NCI-H345 treated with DMSO at 0.1 percent for 48 hours (cell line): Measurements from ENCODE around the gene IDUA.

Source experiments
- DNase-seq: peaks from one replicate; lab custom pipeline; 2025; ENCODE audit not compliant: unreplicated experiment; lab: John Stamatoyannopoulos, UW

Gene IDUA

DNA sequence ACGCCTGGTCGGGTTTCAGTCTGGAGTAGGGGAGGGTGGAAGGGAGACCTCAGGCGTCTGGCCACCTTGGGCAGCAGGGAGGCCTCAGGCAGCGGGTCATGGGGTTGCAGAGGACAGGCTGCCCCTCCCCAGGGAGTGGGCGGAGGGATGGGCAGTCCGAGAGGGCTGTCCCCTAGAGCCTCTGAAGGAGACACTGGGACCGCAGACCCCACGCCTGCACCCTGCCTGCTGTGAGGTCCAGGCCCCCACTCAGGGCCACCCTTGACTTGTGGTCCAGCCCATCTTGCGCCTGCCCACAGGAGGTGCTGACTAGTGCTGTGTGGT is 41.0 kb downstream of the IDUA start:
- no peak for DNase-seq

DNA sequence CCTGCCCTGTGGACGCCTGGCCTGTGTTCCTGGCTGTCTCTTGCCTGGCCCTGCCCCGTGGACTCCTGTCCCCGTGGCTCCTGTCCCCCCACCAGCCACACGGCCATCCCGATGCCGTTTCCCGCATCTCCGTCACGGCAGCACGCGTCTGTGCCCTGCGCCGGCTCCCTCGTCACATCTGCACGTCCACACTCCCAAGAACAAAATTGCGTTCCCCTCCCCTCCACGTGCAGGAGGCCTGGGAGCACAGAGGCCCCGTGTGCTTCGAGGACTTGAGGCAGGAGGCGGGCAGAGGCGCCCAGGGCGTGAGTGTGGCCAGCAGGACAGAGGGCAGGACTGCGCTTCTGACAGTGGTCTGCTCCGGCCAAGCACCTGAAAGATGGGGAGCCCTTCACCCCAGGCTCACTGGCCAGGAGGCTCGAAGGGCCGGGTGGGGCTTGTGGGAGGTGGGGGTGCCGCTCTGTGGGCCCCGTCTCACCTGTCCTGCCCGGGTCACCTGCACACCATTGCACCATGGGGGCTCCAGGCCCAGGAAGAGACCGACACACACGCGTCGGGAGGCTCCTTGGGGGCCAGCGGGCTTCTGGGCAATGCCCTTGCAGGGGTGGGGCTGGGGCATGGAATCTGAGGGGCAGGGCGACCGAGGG is 41.9 kb downstream of the IDUA start:
- DNase-seq, result no peak

DNA sequence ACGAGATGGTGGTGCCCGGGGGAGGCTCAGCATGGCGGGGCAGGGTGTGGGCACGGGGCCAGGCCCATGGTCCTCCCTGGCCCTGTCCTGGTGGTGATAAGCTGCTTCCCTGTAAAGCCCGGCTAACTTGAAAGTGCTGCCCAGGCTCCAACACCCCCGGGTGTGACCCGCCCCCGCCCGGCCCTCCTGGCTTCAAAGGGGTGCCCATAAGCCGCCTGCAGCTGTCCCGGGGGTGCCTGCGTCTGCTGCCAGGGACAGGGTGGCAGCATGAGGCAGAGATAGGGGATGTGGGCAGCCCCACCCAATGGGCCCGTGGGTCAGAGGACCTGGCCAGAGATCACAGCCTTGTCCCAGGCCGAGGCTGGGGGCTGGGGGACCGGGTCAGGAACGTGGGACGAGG is 42.7 kb downstream of the IDUA start:
- DNase-seq, result no peak

DNA sequence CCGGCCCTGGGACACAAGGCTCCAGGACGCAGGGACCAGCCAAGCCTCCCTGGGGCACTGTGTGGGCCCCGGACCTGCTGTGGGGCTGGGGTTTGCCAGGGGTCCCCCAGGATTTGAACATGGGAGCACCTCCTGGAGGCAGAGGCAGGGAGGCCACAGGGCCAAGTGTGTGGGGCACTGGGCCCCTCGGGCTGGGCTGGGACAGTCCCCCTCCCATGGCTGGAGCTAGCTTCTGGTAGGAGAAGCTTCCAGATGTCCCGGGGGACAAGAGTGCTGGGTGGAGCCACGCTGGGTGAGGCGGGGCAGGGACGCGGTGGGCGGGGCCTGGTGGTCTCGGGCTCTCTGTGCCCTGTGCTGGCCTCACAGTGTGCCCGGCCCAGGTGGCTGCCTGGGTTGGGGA is 43.2 kb downstream of the IDUA start:
- DNase-seq, result no peak

DNA sequence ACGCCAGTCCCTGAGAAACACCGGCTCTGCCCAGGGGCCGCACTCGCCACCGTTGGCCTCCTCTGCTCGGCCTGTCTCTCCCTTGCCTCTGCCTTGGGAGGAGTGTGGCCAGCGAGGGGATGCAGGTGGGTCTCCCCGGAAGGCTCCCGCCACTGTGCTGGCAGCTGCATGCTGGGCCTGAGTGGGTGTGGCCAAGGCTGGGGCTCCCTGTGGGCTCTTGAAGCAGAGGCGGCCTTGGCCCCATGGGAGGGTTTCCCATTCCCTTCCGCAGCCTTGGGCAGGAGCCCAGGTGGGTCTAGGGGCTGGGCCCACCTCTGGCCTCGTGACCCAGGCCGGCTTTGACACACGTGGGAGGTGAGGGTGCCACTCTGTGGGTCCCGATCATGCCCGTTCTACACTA is 43.7 kb downstream of the IDUA start:
- no peak for DNase-seq

DNA sequence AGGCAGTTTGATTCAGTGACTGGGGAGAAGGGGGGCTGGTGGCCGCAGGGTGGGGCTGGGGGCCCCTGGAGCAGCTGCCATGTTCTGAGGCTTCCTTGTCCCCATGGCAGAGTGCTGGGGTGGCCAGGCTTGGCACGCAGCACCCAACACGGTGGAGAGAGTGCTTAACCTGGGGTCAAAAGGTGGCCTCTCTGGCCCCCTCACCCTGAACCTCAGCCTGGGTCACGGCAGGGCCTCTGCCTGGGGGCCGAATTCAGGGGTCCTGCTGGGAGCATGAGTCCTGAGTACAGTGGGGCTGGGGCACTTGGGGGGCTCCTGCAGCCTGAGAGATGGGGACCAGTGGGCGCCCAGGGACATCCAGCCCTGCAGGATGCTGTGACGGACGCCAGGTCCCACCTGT is 44.5 kb downstream of the IDUA start:
- DNase-seq, result no peak

DNA sequence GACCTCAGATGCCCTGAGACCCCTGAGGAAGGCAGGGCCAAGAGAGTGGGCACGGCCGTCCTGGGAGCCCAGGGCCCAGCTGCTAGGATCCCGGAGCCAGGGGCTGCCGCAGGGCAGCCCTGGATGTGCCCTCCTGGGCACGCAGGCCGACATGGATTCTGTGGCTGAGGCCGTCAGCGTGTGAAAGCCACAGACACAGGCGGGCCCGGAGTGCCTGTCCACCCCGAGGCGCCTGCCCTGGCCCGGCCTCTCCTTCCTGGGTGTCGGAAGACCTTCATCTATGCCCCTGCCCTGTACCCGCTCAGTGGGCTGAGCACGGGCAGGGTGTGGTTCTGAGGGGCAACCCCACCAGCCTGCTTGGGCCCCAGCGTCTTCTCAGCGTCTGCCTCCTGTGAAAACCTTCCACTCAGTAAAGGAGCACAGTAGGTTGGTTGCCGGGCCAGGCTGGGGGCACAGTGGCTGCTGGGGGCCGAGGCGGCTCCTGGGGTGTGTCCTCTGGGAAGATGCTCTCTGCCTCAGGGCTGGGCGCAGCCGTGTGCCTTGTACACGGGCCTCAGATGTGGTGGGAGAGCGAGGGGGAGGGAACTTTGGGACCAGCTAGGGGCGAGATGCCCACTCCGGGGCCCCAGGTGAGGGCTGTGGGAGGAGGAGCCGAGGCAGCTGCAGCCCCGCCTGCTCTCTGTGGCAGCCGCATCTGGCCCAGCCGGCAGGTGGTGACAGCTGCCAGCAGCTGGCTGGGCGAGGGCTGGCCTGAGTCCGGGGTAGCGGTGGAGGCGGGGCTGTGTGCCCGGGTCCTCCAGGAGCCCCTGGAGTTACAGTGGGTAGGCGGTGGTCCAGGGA is 45.3 kb downstream of the IDUA start:
- DNase-seq, result no peak

DNA sequence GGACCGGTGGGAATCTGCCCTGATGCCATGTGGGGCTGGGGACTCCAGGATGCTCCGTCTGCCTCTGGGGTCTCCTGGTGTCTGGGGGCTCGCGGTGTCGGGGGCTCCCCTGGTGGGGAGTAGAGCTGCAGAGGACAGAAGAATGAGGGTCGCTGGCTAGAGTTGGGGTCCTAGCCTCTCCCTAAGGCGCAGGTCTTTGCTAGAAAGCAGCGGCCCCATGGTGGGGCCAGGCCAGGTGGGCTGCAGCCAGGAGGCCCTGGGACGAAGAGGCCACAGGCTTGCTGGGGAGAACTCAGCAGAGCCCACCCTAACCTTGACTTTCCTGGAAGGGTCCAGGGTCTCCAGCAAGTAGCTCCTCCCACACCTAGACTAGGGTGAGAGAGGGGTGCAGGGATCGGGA is 46.0 kb downstream of the IDUA start:
- no peak for DNase-seq

DNA sequence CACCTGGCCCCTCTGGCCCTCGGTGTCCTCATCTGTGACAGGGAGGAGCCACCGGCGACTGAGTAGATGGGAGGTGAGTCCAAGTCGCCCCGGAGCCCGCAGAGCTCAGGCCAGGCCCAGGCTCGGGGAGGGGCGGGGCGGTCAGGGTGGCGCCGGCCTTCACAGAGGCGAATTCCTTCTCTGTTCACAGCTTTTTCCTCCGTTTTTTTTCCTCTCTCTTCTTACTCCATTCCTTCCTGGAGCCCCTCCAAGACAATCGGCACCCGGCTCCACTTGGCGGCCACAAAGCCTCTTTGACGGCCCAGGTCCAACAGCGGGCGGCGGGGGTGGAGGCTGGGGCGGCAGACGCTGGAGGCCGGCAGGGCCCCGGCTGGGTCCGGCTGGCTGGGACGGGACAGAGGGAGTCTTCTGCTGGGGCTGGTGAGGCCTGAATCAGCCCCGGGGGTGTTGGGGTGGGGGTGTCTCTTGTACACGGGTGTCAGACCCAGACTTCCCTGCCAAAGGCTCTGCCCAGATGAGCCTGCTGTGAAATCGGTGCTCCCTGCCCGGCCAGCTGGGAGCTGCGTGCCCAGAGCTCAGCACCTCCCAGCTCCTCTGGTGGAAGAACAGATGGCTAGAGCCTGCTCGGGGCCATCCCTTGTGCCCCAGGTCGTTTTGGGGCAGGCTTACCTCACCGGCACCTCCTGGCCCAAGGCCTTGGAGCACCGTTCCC is 47.2 kb downstream of the IDUA start:
- DNase-seq, result no peak

DNA sequence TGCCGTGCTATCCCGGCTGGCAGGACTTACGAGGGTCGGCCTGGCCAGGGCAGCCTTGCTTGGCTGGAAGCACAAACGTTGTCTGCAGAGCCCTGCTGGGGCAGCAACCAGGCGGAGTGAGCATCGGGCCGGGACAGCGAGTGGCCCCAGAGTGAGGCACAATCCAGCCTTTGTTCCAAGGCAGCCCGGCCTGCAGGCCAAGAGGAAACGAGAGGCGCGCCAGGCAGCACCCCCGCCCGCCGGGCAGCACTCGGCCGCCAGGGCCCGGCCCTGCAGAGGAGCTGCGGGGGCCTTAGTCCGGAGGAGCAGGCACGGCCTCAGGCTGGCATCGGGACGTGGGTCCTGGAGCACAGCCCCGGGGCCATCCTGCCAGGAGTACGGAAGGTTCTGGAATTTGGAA is 48.7 kb downstream of the IDUA start:
- DNase-seq, result no peak

DNA sequence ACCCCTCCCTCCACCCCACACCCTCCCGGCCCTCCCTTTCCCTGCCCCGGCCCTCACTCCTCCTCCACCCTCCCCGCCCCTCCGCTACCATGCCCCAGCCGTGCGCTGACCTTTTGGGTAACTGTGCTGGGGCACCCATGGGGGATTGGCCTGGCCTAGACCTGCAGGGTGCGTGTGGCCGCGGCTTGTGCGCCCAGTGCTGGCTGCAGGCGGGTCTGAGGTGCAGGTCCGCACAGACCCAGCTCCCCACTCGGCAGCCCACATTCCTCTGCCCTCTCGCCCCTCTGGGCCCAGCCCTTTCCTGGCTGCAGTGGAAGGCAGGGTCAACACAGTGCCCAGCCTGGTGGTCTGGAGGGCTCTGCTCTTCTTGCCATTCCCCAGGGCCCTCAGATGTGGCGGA is 49.3 kb downstream of the IDUA start:
- DNase-seq, result no peak

DNA sequence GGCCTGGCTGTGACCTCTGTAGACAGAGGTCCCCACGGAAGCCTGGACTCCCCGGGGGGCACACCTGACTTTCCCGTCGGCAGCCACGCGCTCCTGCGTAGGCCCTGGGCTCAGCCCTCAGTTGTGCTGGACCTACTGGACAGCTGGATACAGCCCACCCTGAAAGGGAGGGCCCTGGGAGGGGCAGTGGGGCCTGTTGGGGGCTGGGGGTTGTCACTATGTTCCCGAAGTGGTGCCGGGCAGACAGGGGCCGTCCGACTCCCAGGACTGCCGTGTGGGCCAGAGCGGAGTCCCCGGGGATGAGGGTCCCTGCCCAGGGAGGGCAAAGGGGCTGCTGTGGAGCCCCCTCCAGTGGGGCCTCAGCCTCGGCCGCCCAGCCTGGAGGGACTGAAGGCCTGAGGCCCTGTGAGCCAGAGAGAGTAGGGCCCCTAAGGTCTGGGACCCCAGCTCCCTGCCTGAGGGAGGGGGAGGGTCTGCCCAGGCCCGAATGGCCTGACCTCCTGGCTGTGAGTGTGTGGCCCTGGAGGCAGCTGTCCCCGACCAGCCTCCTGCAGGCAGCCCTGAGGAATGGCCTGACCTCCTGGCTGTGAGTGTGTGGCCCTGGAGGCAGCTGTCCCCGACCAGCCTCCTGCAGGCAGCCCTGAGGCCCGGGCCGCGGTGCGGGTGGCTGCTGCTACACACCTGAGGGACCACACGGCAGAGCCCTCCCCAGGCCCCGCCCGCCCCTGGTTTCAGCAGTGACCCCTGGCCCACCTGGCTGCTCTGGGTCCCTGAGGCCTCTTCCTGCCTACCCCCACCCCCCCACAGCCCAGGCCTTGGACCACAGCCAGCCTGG is 50.3 kb downstream of the IDUA start:
- no peak for DNase-seq

DNA sequence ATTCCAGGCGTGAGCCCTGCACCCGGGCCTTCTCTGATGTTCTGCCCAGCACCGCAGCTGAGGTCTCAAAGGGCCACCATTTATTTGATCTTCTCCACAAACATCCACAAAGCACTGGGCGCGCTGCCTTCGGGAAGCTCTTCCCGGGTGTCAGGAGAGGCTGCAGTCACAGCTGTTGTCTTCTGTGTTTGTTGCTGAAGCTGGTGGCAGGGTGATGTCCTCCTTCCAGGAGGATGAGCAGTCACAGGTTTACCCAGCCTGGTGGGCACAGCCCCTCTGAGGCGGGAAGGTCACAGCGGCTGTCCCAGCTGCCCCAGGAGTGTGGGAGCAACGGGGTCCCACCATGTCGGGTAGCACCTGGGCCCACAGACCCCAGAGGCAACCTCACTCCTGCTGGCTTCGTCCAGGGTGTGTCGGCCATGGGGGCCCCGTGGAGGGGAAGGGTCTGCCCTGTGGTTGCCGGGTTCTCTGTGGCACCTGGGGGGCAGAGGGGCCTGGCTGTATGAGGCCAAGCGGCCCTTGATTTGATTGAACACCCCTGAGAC is 52.2 kb downstream of the IDUA start:
- no peak for DNase-seq

DNA sequence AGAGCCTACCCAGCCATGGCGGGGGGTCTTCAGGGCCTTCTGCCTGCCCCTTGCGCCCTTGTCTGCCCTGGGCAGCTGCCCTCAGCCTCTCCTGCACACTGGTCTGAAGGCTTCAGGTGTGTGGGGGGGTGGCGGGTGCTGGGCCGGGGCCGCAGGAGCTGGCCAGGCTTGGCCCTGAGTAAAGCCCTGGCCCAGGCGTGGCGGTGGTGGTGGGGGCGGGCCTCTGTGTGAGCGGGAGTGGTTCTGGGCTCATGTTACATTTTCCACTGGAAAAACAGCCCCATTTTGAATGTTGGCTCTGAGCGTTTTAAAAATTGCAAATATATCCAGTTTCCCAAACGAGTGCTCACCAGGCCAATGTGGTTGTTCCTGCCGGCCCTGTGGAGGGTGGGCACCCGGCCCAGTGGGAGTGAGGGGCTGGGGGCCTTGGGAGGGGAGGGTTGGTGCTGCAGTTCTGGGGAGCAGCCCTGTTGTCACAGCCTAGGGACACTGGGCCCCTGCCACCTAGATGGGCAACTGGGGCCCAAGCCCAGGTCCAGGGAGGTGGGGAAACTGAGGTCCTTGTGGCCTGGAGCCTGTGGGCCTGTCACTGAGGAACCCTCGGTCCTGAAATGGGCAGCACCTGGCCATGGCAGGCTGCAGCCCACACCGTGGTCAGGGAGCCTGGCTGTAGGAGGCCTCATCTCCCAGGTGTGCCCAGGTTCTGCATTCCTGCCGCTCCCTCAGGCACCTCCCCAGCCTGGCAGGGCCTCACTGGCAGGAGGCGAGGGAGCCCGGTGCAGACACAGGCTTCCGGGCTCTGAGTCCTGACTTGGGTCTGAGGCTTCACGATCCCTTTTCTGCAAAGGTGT is 52.9 kb downstream of the IDUA start:
- DNase-seq, result no peak

DNA sequence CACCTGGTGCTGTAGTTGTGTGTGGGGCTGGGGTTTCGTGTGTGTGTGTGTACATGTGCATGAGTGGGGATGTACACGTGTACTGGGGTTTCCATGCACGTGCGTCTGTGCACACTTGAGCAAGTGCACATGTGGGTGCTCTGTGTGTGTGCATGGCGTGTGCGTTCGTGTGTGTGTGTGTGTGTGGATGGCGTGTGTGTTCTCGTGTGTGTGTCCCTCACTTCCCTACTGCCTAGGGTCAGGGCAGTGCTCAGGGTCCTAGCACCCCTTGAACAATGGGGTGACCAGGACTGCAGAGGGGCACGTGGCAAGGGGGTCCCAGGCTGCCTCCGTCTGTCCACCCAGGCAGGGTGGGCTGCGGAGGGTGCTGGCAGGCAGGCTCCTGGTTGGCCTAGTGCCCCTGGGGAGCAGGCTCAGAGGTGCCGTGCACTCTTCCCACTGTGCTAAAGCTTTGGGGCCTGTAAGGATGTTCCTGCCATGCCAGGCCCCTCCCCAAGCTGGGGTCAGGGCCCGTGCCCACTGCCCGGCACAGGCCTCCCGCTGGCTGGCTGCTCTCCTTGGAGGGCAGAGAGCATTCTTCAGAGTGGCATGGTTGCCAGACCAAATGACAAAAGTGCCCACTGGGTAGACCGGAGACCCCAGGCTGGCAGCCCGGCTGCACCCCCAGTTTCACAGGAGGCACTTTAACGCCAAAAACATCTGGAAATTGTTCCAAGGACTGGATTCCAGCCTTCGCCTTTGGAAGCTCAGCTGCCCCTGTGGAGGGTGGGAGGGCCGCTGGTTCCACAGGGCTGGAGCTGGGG is 53.7 kb downstream of the IDUA start:
- DNase-seq, result no peak

DNA sequence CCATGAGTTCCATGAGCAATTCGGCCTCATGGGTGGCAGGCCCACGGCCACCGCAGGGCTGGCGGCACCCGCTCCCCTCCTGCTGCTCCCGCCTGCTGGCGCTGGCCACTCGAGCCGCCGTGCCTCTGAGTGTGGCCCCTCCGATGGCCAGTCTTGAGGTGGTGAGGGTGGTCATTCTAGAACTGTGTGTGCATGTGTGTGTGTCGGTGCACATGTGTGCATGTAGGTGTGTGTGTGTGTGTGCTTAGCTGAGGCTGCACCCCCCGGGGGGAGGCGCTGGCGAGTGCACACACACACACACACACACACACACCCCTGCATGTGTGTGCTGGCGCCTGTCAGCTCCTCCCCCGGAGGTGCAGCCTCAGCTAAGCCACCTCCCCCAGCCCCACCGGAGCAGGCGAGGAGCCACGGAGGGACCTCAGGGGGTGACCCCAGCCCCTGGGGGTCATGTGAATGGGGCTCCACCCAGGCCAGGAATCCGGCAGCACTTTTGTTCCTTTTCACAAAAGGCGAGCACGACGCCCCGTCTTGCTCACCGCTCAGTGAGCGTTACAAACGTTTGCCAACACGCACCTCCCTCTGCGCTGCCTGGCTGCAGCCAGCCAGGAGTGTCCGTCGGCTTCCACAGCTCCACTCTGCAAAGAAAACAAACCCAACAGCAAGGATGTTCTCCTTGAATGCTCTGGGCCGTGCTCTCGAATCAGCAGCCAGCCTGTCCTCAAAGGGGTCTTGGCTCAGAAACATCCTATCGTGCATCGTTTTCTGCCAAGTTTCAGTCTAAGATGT is 54.5 kb downstream of the IDUA start:
- no peak for DNase-seq

DNA sequence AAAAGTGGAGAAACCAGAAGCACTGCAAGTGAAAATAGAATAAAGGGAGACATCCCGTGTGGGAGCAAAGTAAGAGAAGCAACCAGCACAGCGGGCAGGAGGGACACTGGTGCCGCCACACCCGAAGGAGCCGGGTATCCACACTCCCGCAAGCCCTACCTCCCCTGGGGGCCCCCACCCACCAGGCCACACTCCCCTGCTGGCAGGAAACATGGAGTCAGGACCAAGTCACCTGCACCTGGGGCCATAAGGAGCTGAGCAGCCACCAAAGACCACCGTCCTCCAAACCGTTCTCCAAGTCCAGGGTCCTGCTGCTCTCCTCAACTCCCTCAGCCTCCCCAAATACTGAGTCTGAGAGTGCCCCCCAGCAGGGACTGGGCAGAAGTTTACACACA is 55.1 kb downstream of the IDUA start:
- DNase-seq, result no peak

DNA sequence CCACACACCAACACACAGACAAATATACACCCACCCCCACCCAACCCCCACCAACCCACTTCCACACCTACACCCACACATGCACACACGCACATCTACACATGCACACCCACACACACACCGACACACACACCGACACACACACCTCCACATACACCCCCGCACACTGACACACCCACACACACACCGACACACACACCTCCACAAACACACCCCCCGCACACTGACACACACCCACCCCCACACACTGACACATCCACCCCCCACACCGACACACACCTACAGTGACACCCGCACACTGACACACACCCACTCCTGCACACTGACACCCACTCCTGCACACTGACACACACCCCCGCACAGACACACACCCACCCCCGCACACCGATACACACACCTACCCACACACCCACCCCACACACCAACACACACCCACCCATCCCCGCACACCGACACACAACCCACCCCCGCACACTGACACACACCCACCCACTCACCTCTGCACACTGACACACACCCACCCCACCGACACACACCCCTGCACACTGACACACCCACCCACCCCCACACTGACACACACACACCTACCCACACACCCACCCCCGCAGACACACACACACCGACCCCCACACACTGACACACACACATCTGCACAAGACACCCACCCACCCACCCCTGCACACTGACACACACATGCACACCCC is 55.7 kb downstream of the IDUA start:
- no peak for DNase-seq
